Activated CD8-positive, alpha-beta T cell treated with anti-CD3 and anti-CD28 coated beads, Interleukin-2, amount 10 ng/mL, durations not matched to agents 7 days and 5 days (primary cell): ENCODE results near the gene NOL3. TPM values are rescaled to one million over a fixed set of nuclear protein-coding genes. Genes with fewer than 3 reads are reported as not detected.

Experiments
- ATAC-seq: fragments of 150-1000 bp; cut with Tn5 transposase; one replicate; pipeline ENCODE4 v1.10.0; 2021; ENCODE audit warnings: moderate library complexity
- CTCF ChIA-PET: fragments of 350-600 bp; sonication (Branson Sonifier 250); formaldehyde crosslinking; loops from one replicate; lab custom pipeline; 2021; ENCODE audit warnings: antibody characterized with exemption; lab: Charles Lee
- POLR2A ChIA-PET: fragments of 350-600 bp; sonication (Branson Sonifier 250); formaldehyde crosslinking; loops from one replicate; lab custom pipeline; 2021; ENCODE audit warnings: antibody characterized with exemption; lab: Charles Lee
- DNase-seq: peaks from one replicate; pipeline ENCODE4 v3.0.0-alpha.2; 2020
- H3K27ac Mint-ChIP-seq: one replicate; pipeline ENCODE4 v1.8.0; 2021; ENCODE audit warnings: mild to moderate bottlenecking, mixed read lengths
- H3K27me3 Mint-ChIP-seq: one replicate; pipeline ENCODE4 v1.8.0; 2021; ENCODE audit warnings: low read depth, mixed read lengths
- H3K36me3 Mint-ChIP-seq: one replicate; pipeline ENCODE4 v1.8.0; 2021; ENCODE audit warnings: low read depth, mixed read lengths
- H3K4me1 Mint-ChIP-seq: one replicate; pipeline ENCODE4 v1.8.0; 2021; ENCODE audit warnings: low read depth, mixed read lengths
- H3K4me3 Mint-ChIP-seq: one replicate; pipeline ENCODE4 v1.8.0; 2021; ENCODE audit warnings: mild to moderate bottlenecking, mixed read lengths
- H3K9me3 Mint-ChIP-seq: one replicate; pipeline ENCODE4 v1.8.0; 2022; ENCODE audit warnings: mixed read lengths; ENCODE audit not compliant: insufficient read depth
- total RNA-seq, 2 experiments: library from RNA; stranded (reverse); gene quantifications; one replicate each; pipeline ENCODE4 v1.2.3, GENCODE V29; 2021

The NOL3 gene
- total RNA-seq, 2 experiments from 2014 or later = 7.4 to 8.2 TPM

DNA sequence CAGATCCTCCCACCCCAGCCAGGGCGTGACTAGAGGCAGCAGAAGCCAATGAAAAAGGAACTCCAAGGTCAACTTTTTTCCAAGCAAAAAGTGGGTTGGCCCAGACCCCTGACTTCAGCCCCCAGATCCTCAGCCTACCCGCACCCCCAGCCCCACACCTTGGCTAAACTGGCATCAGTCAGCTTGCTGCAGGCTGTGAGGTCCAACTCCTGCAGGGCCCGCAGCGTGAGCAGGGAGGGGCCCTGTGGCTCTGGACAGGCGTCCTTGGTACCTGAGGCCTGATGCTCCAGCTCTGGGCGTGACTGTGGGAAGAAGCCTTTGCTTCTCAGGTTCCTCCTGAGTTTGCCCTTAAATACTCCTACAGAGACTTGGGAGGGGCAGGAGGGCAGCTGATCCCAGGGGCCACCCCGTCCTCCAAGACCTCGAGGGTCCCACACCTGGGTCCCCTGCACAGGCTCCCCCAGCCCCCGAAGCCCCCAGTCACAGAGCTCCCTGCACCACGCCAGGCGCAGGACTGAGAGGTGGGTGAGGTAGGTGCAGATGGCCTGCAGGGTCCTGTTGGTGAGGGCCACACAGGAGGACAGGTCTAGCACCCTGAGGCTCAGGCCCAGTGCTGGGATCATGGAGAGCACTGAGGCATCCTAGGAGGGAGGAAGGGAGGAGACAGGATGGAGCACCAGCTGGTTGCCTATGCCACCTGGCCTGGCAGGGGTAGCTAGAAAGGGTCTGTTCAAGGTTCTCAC, 38.0 kb downstream of the NOL3 start:
- ATAC-seq (no peak), DNase-seq (no peak)
- POLR2A ChIA-PET = no interaction called here
- Mint-ChIP-seq H3K4me3 (no peak overlapping the region), H3K9me3 (no peaks in the 10 kb centered on the region), H3K4me1 (peaks cover 2% of the 10 kb centered on the region), H3K36me3 (no peaks in the 10 kb centered on the region), H3K27me3 (no peaks in the 10 kb centered on the region), H3K27ac (peak overlapping the region; percentile 14)
- CTCF ChIA-PET = interaction anchor here (1.0 to 1.9 kb wide), 2 partner anchors 10 to 99 kb away, joined by 3 to 6 read pairs; partner anchors contain the start of genes ELMO3 and PHAF1

- ChIA-PET POLR2A (interaction anchor here (0.6 to 1.2 kb wide), 2 partner anchors 27 to 29 kb away, joined by 3 read pairs; no protein-coding TSS in a partner anchor), CTCF (interaction anchor here (1.0 to 1.9 kb wide), 2 partner anchors 11 to 100 kb away, joined by 3 to 6 read pairs; partner anchors contain the start of genes ELMO3 and PHAF1)
- Mint-ChIP-seq H3K4me3 (no peak overlapping the region), H3K4me1 (peaks cover 2% of the 10 kb centered on the region), H3K27me3 (no peaks in the 10 kb centered on the region), H3K36me3 (no peaks in the 10 kb centered on the region), H3K9me3 (no peaks in the 10 kb centered on the region), H3K27ac (no peak overlapping the region)
- no peak for DNase-seq
- ATAC-seq = no peak
These were observed 39.2 kb downstream of the NOL3 start for GRCh38 chr16:67209565-67209964.

- Mint-ChIP-seq H3K9me3 (no peaks in the 10 kb centered on the region), H3K4me1 (peaks cover 2% of the 10 kb centered on the region), H3K27me3 (no peaks in the 10 kb centered on the region), H3K4me3 (no peak overlapping the region), H3K27ac (no peak overlapping the region), H3K36me3 (no peaks in the 10 kb centered on the region)
- ChIA-PET POLR2A (interaction anchor here (1.2 kb wide), 1 partner anchor 28 kb away, joined by 3 read pairs; no protein-coding TSS in a partner anchor), CTCF (interaction anchor here (1.0 to 1.9 kb wide), 2 partner anchors 12 to 55 kb away, joined by 3 to 6 read pairs; partner anchors contain the start of gene ELMO3)
- ATAC-seq (no peak), DNase-seq (no peak)
These were observed 40.0 kb downstream of the NOL3 start for GRCh38 chr16:67210069-67210937.

- ATAC-seq = no peak
These were observed 41.3 kb downstream of the NOL3 start for GRCh38 chr16:67211674-67212073.

DNA sequence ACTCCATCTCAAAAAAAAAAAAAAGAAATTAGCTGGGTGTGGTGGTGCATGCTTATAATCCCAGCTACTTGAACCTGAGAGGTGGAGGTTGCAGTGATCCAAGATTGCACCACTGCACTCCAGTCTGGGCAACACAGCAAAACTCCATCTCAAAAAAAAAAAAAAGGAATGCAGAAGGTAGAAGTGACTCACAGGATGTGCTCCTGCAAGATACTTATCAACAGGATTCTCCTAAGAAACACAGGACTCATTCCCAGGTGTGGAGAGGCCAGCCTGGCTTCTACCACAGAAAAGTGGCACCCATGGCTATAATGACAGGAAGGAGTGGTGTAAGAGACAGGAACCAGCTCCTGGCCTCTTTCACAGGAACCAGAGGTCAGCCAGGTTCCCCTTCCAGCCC, 42.4 kb downstream of the NOL3 start:
- POLR2A ChIA-PET = interaction anchor here (1.3 kb wide), 1 partner anchor 11 kb away, joined by 3 read pairs; no protein-coding TSS in a partner anchor
- Mint-ChIP-seq H3K4me1 (peaks cover 14% of the 10 kb centered on the region), H3K4me3 (no peak overlapping the region), H3K36me3 (no peaks in the 10 kb centered on the region), H3K9me3 (no peaks in the 10 kb centered on the region), H3K27me3 (no peaks in the 10 kb centered on the region), H3K27ac (no peak overlapping the region)
- DNase-seq (no peak), ATAC-seq (no peak)
- CTCF ChIA-PET = no interaction called here

More at GRCh38 chr16:67211674-67212073, 41.3 kb downstream of the NOL3 start:
- Mint-ChIP-seq H3K27me3 (no peaks in the 10 kb centered on the region), H3K4me3 (no peak overlapping the region), H3K27ac (no peak overlapping the region), H3K9me3 (no peaks in the 10 kb centered on the region), H3K36me3 (no peaks in the 10 kb centered on the region), H3K4me1 (peaks cover 4% of the 10 kb centered on the region)
- ChIA-PET CTCF (interaction anchor here (0.8 kb wide), 1 partner anchor 13 kb away, joined by 3 read pairs; no protein-coding TSS in a partner anchor), POLR2A (no interaction called here)
- no peak for DNase-seq

GRCh38 chr16:67213197-67214019, 43.1 kb downstream of the NOL3 start:
- H3K36me3 Mint-ChIP-seq = no peaks in the 10 kb centered on the region
- no peak overlapping the region for H3K27ac Mint-ChIP-seq
- CTCF ChIA-PET = no interaction called here
- H3K27me3 Mint-ChIP-seq = no peaks in the 10 kb centered on the region
- no peaks in the 10 kb centered on the region for H3K9me3 Mint-ChIP-seq
- DNase-seq (no peak), ATAC-seq (no peak)
- peaks cover 15% of the 10 kb centered on the region for H3K4me1 Mint-ChIP-seq
- POLR2A ChIA-PET = interaction anchor here (1.3 kb wide), 1 partner anchor 10 kb away, joined by 3 read pairs; no protein-coding TSS in a partner anchor
- no peak overlapping the region for H3K4me3 Mint-ChIP-seq

GRCh38 chr16:67215706-67216105, 45.4 kb downstream of the NOL3 start:
- Mint-ChIP-seq H3K4me3 (no peak overlapping the region), H3K4me1 (peaks cover 15% of the 10 kb centered on the region), H3K36me3 (no peaks in the 10 kb centered on the region), H3K27me3 (no peaks in the 10 kb centered on the region), H3K27ac (no peak overlapping the region), H3K9me3 (no peaks in the 10 kb centered on the region)
- POLR2A ChIA-PET = no interaction called here
- no peak for ATAC-seq
- no peak for DNase-seq
- CTCF ChIA-PET = no interaction called here

GRCh38 chr16:67216612-67217490, 46.5 kb downstream of the NOL3 start:
- Mint-ChIP-seq H3K27me3 (no peaks in the 10 kb centered on the region), H3K4me3 (no peak overlapping the region), H3K4me1 (peaks cover 13% of the 10 kb centered on the region), H3K9me3 (no peaks in the 10 kb centered on the region), H3K36me3 (no peaks in the 10 kb centered on the region), H3K27ac (peak overlapping the region; percentile 8)
- ATAC-seq (no peak), DNase-seq (no peak)
- ChIA-PET POLR2A (interaction anchor here (0.6 kb wide), 1 partner anchor 469 kb away, joined by 4 read pairs; no protein-coding TSS in a partner anchor), CTCF (no interaction called here)

DNA sequence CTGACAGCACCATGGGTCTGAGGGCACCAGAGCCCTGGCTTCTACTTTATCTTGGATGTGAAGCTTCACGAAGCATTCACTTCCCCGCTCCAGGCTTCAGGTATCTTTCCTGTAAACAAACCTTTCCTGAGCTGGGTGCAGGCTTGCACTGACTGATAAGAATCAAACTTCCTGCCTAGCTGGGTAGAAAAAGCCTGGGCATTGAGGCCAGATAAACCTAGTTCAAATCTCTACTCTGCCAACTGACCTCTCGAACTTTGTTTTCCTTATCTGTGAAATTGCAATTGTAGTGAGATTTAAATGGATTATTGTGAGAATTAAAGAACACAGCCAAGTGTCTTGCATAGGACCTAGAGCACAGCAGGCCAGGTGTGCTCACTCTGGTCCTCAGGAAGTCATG, 53.7 kb downstream of the NOL3 start:
- DNase-seq (no peak), ATAC-seq (no peak)
- Mint-ChIP-seq H3K36me3 (peaks cover 9% of the 10 kb centered on the region), H3K4me1 (peaks cover 47% of the 10 kb centered on the region), H3K9me3 (no peaks in the 10 kb centered on the region), H3K4me3 (no peak overlapping the region), H3K27me3 (no peaks in the 10 kb centered on the region), H3K27ac (peak overlapping the region; percentile 13)
- POLR2A ChIA-PET = interaction anchor here (1.2 to 5.0 kb wide), 2 partner anchors 11 to 22 kb away, joined by 3 to 70 read pairs; partner anchors contain the start of genes FHOD1 and SLC9A5
- CTCF ChIA-PET = interaction anchor here (1.5 to 5.9 kb wide), 2 partner anchors 22 to 39 kb away, joined by 6 to 64 read pairs; partner anchors contain the start of genes FHOD1 and SLC9A5
